Stimulated activated CD8-positive, alpha-beta memory T cell treated with anti-CD3 and anti-CD28 coated beads, Interleukin-12 subunit alpha, Interleukin-12 subunit beta, amount 100 ng/mL, for 4 hours (primary cell): Measurements from ENCODE around the gene RPN2.

Source experiments
- DNase-seq: peaks from one replicate; pipeline ENCODE4 v3.0.0-alpha.2; 2020; ENCODE audit warnings: low read depth

RPN2 gene

GRCh38 chr20:37267667-37268313 is 88.7 kb downstream of the RPN2 start:
- DNase-seq = no peak

GRCh38 chr20:37270576-37271420 is 91.7 kb downstream of the RPN2 start:
- DNase-seq = no peak

GRCh38 chr20:37271421-37271768 is 92.3 kb downstream of the RPN2 start:
- DNase-seq = no peak

- no peak for DNase-seq
These were observed 94.9 kb downstream of the RPN2 start for GRCh38 chr20:37273988-37274387.

GRCh38 chr20:37274851-37275524 is 95.9 kb downstream of the RPN2 start:
- no peak for DNase-seq

GRCh38 chr20:37276494-37277252 is 97.5 kb downstream of the RPN2 start:
- no peak for DNase-seq

- no peak for DNase-seq
These were observed 98.1 kb downstream of the RPN2 start for GRCh38 chr20:37277253-37277593.

- DNase-seq = no peak
These were observed 99.9 kb downstream of the RPN2 start for GRCh38 chr20:37278966-37279590.

GRCh38 chr20:37279820-37280219 is 100.7 kb downstream of the RPN2 start:
- DNase-seq = no peak

- DNase-seq = no peak
These were observed 101.3 kb downstream of the RPN2 start for GRCh38 chr20:37280403-37280802.

- no peak for DNase-seq
These were observed 103.4 kb downstream of the RPN2 start for GRCh38 chr20:37282556-37282955.

GRCh38 chr20:37283530-37284195 is 104.5 kb downstream of the RPN2 start:
- no peak for DNase-seq

GRCh38 chr20:37284691-37285161 is 105.6 kb downstream of the RPN2 start:
- DNase-seq = no peak

GRCh38 chr20:37285664-37286374 is 106.7 kb downstream of the RPN2 start:
- no peak for DNase-seq

GRCh38 chr20:37288091-37288490 is 109.0 kb downstream of the RPN2 start:
- DNase-seq = no peak

GRCh38 chr20:37290158-37290810 is 111.2 kb downstream of the RPN2 start:
- no peak for DNase-seq
